Erythroblast (primary cell): ENCODE data around the gene TOX3.

Source experiments
- DNase-seq, 2 experiments: peaks; one replicate each; lab custom pipeline; 2025; lab: John Stamatoyannopoulos, UW
- GATA1 ChIP-seq: IDR thresholded peaks from 2 replicates; pipeline ENCODE4 v1.6.1; 2011; ENCODE audit warnings: low read depth, mild to moderate bottlenecking, control low read depth, low read length, moderate library complexity
- POLR2A ChIP-seq: IDR thresholded peaks from 2 replicates; pipeline ENCODE4 v1.6.1; 2011; ENCODE audit warnings: mild to moderate bottlenecking, low read length

The TOX3 gene

DNA sequence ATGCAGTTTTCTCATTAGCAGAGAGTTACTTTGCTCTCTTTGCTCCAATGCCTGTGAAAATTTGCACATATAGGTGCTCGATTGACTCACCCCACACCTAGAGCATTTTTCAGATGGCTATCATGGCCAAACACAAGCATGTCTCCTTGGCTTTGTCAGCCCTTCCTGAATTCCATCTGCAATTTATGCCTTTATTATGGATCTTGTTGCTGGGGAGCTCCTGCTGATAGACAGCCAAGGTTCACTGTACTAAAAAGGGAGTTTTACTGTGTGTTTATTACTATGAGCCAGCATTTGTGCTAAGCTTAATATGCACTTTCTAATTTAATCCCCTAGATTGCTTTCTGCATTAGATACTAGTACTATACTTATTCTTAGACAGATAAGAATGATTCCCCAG lies 93.3 kb downstream of the TOX3 start:
- no peak for DNase-seq
- TF ChIP-seq GATA1 = no peak
- TF ChIP-seq POLR2A = no peak

DNA sequence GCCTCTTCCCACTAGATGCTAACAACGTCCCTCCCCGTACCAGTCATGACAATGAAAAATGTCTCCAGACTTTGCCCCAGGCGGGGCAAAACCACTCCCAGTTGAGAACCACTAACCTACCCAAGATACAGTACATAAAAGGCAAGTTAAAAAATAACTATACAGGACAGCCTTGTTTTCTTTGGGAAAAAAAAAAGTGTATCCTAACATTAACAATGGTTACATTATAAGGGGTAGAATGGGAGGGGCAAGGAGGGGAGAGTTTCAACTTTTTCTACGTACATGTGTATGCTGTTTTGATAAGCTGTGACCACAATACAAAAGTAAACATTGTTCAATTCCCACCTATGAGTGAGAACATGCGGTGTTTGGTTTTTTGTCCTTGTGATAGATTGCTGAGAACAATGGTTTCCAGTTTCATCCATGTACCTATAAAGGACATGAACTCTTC lies 94.9 kb downstream of the TOX3 start:
- TF ChIP-seq GATA1 (no peak), POLR2A (no peak)

GRCh38 chr16:52450916-52451315 lies 96.0 kb downstream of the TOX3 start:
- no peak for DNase-seq
- TF ChIP-seq POLR2A (no peak), GATA1 (no peak)

More for the DNA sequence above, 94.9 kb downstream of the TOX3 start:
- DNase-seq = no peak

DNA sequence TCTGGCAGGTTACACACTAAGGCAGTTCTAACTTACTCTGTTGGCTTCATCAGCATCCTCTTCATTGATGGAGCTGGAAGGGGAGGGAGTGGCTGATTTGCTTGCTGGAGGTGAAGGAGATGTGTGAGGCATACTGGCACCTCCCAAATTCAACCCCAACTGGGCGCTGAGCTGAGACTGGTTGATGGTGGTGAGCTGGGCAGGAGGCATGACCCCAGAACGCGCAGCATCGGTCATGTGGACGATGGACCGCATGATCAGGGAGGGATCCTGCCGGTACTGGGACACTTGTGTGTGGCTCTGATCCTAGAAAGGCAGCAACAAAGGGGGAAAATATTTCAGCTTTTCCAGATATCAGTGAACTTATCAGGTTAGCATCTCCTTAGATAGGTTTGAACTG lies 96.7 kb downstream of the TOX3 start:
- no peak for DNase-seq
- TF ChIP-seq POLR2A (no peak), GATA1 (no peak)

- no peak for DNase-seq
- TF ChIP-seq POLR2A = no peak
- TF ChIP-seq GATA1 = no peak
Measured at GRCh38 chr16:52446080-52446479, 100.9 kb downstream of the TOX3 start.

DNA sequence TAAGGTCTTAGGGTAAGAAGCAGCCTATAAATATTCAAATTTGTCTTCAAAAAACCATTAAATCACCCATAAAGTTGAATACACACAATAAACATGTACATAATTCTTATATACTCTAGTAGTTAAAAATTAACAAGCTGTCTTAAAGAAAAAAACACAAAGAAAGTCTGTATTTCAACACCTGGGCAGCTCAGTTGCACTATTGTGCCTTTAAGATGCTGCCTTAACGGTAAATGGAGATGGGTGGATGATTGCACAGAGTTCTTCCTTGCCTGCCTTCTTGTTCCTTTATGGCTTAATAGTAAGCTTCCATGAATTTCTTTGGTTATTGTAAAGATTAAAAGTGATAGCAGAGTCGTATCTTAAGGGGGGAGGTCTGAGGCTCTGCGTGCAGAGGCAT lies 105.1 kb downstream of the TOX3 start:
- DNase-seq = no peak

DNA sequence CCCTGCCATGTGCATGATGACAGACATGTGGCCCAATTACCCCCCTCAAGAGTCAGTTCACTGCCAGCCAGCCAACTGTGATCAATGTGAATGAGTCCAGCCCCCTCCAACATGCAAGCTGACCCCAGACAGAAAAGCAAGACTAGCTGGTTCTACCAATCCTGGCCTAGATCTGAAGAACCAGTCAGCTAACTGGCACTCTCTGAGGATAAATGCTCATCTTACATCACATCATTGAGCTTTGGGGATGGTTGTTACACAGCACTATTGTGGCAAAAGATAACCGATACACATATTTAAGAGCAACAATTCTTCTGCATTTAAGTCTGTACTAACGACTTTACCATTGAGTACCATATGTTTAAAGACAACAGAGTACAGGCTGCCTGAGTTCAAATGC lies 106.7 kb downstream of the TOX3 start:
- no peak for DNase-seq
- TF ChIP-seq GATA1 = no peak
- TF ChIP-seq POLR2A = no peak

More for the DNA sequence above, 105.1 kb downstream of the TOX3 start:
- TF ChIP-seq POLR2A = no peak

DNA sequence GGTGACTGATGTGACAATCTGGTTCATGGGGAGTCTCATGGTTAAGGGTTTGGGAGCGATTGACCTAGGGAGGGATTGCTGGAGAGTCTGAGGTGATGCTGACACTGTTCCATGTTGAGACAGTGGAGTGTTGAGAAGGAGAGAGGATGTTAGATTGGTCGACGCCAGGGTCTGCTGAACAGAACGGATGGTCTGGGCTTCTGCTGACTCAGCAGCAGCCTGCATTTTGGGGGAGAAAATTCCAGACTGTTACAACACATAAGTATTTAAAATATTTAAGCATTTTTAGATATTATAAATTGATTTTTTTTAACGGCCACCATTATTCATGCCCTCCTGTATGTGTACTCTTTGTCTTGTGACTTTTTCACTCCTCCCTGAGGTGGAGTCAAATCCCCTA lies 107.2 kb downstream of the TOX3 start:
- TF ChIP-seq POLR2A (no peak), GATA1 (no peak)
- no peak for DNase-seq

GRCh38 chr16:52439171-52439701 lies 107.7 kb downstream of the TOX3 start:
- TF ChIP-seq POLR2A (no peak), GATA1 (no peak)
- DNase-seq = no peak

DNA sequence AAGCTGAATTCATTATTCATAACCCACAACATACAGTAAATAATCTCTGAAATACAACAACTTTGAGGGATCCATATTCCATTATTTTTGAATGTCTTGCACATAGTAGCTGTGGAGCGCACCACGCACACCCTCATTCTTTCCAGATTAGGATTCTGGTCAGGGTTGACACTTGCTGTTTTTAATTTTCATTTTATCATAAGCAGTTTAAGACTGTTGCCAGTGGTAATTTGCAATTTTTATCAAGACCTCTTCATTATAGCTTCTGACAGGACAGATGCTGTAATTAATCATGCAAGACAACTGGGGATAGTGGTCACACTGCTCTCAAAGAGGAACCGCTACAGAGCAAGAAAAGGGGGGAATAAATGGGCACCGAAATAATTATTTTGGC lies 109.7 kb downstream of the TOX3 start:
- DNase-seq = no peak
- TF ChIP-seq GATA1 = no peak
- TF ChIP-seq POLR2A = no peak

DNA sequence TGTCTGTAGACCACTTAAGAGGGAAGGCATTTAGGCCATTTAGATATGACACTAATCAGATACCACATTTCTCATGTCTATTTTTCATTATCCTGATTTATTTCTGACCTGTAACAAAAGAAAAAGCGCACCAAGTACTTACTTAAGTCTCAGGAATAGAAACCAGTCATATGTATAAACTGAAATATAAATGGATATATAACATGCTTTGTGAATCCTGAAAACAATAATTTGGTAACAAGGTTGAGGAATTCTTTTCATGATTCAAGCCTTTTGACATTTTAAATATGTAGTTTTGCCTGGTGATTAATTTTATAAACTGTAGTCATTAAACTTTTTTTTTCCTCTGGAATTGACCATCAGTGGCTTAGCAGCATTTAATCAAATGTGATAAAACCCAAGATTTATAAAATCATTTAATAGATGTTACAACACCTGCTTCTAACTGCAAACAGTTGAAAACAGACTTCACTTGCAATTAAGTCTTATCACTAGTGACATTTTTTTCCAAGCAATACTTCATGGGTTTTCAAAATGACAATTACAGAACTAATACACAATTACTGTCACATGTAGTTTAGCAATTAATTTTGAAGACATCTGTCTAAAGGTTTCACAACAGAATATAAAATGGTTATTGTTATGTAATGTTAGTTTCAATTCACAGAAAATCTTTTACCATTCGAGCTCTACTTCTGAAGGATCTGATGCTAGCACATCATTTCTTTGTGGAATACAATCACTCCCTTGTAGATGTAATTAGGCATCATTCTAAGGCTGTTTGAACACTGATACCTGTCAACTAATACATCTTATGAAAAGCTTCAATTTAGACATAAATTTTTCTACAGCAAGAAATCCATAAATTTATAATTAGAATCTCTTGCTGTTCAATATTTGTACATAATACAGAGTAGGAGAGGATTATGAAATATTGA lies 110.3 kb downstream of the TOX3 start:
- TF ChIP-seq POLR2A = no peak
- TF ChIP-seq GATA1 = no peak
- no peak for DNase-seq

DNA sequence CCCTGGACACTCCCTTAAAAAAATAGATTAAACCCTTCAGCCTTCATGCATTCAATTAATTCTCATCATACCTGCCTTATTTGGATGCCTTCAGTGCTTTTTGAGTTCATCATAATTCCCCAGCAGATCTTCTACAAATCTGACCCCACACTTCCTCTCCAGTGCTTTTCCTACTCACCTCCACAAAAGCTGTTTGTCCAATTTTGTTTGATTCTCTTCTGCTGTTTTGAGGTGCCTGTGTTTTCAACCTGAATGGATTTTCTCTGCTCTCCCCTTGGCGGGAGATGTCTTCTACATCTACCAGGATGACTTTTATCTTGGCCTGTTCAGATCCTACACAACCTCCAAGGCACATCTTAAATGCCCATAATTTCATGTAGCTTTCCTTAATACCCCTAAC lies 112.7 kb downstream of the TOX3 start:
- no peak for DNase-seq
- no peak for TF ChIP-seq GATA1
- TF ChIP-seq POLR2A = no peak

GRCh38 chr16:52433643-52434042 lies 113.3 kb downstream of the TOX3 start:
- DNase-seq = no peak
- TF ChIP-seq POLR2A (no peak), GATA1 (no peak)

GRCh38 chr16:52424591-52424990 lies 122.4 kb downstream of the TOX3 start:
- no peak for TF ChIP-seq POLR2A
- no peak for DNase-seq
